HCT116 (cell line): ENCODE results near the gene FGD3. TPM values are rescaled to one million over a fixed set of nuclear protein-coding genes. Genes with fewer than 3 reads are reported as not detected.

Experiments used
- ATAC-seq: fragments of 200-7000 bp; cut with Tn5 transposase; 2 replicates; pipeline ENCODE4 v1.9.1; 2020; ENCODE audit warnings: mild to moderate bottlenecking, moderate library complexity
- BruUV-seq: library from RNA; stranded (reverse); fragments of 400-500 nt; replicated peaks from 2 replicates; lab custom pipeline; 2021; lab: Mats Ljungman, UMichigan
- CTCF ChIA-PET: fragments of 300-600 bp; sonication (Branson Sonifier 250); formaldehyde crosslinking; loops from one replicate; lab custom pipeline; 2021; ENCODE audit warnings: antibody characterized with exemption; lab: Charles Lee
- POLR2A ChIA-PET: fragments of 300-600, 350-600 bp; sonication (Branson Sonifier 250); formaldehyde crosslinking; loops from one replicate; lab custom pipeline; 2021; ENCODE audit warnings: antibody characterized with exemption; lab: Charles Lee
- RAD21 ChIA-PET, 2 experiments: fragments of 300-600 bp; sonication (Branson Sonifier 250); formaldehyde crosslinking; loops; one replicate each; lab custom pipeline; 2023; ENCODE audit warnings: low total read pairs in 2 of 2; ENCODE audit not compliant: uncharacterized antibody in 2 of 2, unreplicated experiment in 2 of 2, low non-redundant PET in 1 of 2; lab: Charles Lee
- DNase-seq: peaks from one replicate; pipeline ENCODE4 v3.0.0-alpha.2; 2010; ENCODE audit warnings: low read depth, low spot score
- H2AFZ ChIP-seq: fragments of 200-600 bp; shearing (Covaris generic), sonication (generic); 2 replicates; pipeline ENCODE4 v1.6.1; 2017; ENCODE audit warnings: low read depth, mixed run types, mixed read lengths, antibody characterized with exemption, low read length; ENCODE audit not compliant: poor library complexity, severe bottlenecking
- H3K27ac ChIP-seq: 2 replicates; pipeline ENCODE4 v1.5.1; 2012; ENCODE audit warnings: low read depth, low read length
- H3K27me3 ChIP-seq: fragments of 200-600 bp; sonication (generic); 2 replicates; pipeline ENCODE4 v1.6.1; 2016; ENCODE audit warnings: mixed run types, low read length, mixed read lengths; ENCODE audit not compliant: insufficient read depth
- H3K36me3 ChIP-seq, 2 experiments: fragments of 200-500 bp in 1 of 2; fragments of 200-600 bp in 1 of 2; sonication (Bioruptor generic) in 1 of 2; sonication (generic) in 1 of 2; 2 replicates each; pipeline versions ENCODE4 v1.5.1 to v1.6.1; 2014 to 2016; ENCODE audit warnings: low read length in 2 of 2, inconsistent platforms in 1 of 2, mixed read lengths in 1 of 2, mixed run types in 1 of 2; ENCODE audit not compliant: insufficient read depth in 2 of 2, control insufficient read depth in 1 of 2
- H3K4me1 ChIP-seq, 2 experiments: fragments of 200-600 bp in 1 of 2; sonication (generic) in 1 of 2; 2 replicates each; pipeline versions ENCODE4 v1.5.1 to v1.6.1; 2012 to 2017; ENCODE audit warnings: low read length in 2 of 2, inconsistent platforms in 1 of 2, mild to moderate bottlenecking in 1 of 2, mixed read lengths in 1 of 2, mixed run types in 1 of 2, moderate library complexity in 1 of 2; ENCODE audit not compliant: insufficient read depth in 2 of 2, control insufficient read depth in 1 of 2
- H3K4me2 ChIP-seq: fragments of 200-600 bp; sonication (generic); 2 replicates; pipeline ENCODE4 v1.6.1; 2017; ENCODE audit warnings: mixed run types, low read length, mixed read lengths
- H3K4me3 ChIP-seq, 2 experiments: fragments of 200-600 bp in 1 of 2; sonication (generic) in 1 of 2; replicated peaks in 1 of 2; 2 replicates each; pipeline ENCODE4 v1.5.1; 2011 to 2016; ENCODE audit warnings: low read length in 2 of 2, control low read depth in 1 of 2, low read depth in 1 of 2, mild to moderate bottlenecking in 1 of 2, mixed read lengths in 1 of 2, mixed run types in 1 of 2
- H3K79me2 ChIP-seq: fragments of 200-600 bp; sonication (generic); 2 replicates; pipeline ENCODE4 v1.6.1; 2017; ENCODE audit warnings: mild to moderate bottlenecking, mixed run types, low read length, moderate library complexity, mixed read lengths; ENCODE audit not compliant: insufficient read depth
- H3K9ac ChIP-seq: fragments of 200-600 bp; sonication (generic); 2 replicates; pipeline ENCODE4 v1.6.1; 2016; ENCODE audit warnings: low read length, mixed read lengths
- H3K9me2 ChIP-seq: fragments of 200-600 bp; sonication (generic), shearing (Covaris generic); 2 replicates; pipeline ENCODE4 v1.6.1; 2017; ENCODE audit warnings: mixed run types, mild to moderate bottlenecking, moderate library complexity; ENCODE audit not compliant: insufficient read depth
- H3K9me3 ChIP-seq, 2 experiments: fragments of 200-500 bp in 1 of 2; fragments of 200-600 bp in 1 of 2; sonication (Bioruptor generic) in 1 of 2; sonication (generic) in 1 of 2; 2 replicates each; pipeline ENCODE4 v1.6.1; 2014 to 2017; ENCODE audit warnings: low read length in 2 of 2, mixed read lengths in 2 of 2, inconsistent platforms in 1 of 2, low read depth in 1 of 2, mild to moderate bottlenecking in 1 of 2, mixed run types in 1 of 2, moderate library complexity in 1 of 2; ENCODE audit not compliant: control insufficient read depth in 1 of 2, insufficient read depth in 1 of 2
- H4K20me1 ChIP-seq: fragments of 200-600 bp; sonication (generic), shearing (Covaris generic); 2 replicates; pipeline ENCODE4 v1.6.1; 2017; ENCODE audit warnings: mixed run types, mild to moderate bottlenecking, moderate library complexity; ENCODE audit not compliant: insufficient read depth
- CEBPB ChIP-seq: IDR thresholded peaks from 2 replicates; pipeline ENCODE4 v1.6.1; 2012; ENCODE audit warnings: low read depth
- ELF1 ChIP-seq: IDR thresholded peaks from 2 replicates; pipeline ENCODE4 v1.6.1; 2012; ENCODE audit warnings: low read depth, borderline replicate concordance
- EZH2 ChIP-seq: fragments of 200-600 bp; sonication (generic); IDR thresholded peaks from 2 replicates; pipeline ENCODE4 v1.6.1; 2017; ENCODE audit warnings: antibody characterized with exemption, mixed run types
- EZH2phosphoT487 ChIP-seq: fragments of 200-600 bp; IDR thresholded peaks from 2 replicates; pipeline ENCODE4 v1.6.1; 2018; ENCODE audit warnings: antibody characterized with exemption, borderline replicate concordance
- FOSL1 ChIP-seq: IDR thresholded peaks from 2 replicates; pipeline ENCODE4 v1.6.1; 2012; ENCODE audit warnings: low read depth
- JUND ChIP-seq: IDR thresholded peaks from 2 replicates; pipeline ENCODE4 v1.6.1; 2012
- POLR2A ChIP-seq: IDR thresholded peaks from 2 replicates; pipeline ENCODE4 v1.7.0; 2011; ENCODE audit warnings: borderline replicate concordance; ENCODE audit not compliant: insufficient read depth, insufficient read length; ENCODE audit errors: extremely low read depth
- RAD21 ChIP-seq: IDR thresholded peaks from 2 replicates; pipeline ENCODE4 v1.6.1; 2012; ENCODE audit warnings: low read depth, mild to moderate bottlenecking
- SP1 ChIP-seq: IDR thresholded peaks from 2 replicates; pipeline ENCODE4 v1.6.1; 2012; ENCODE audit warnings: low read depth
- TCF7L2 ChIP-seq: IDR thresholded peaks from 2 replicates; pipeline ENCODE4 v1.7.0; 2011; ENCODE audit warnings: borderline replicate concordance, inconsistent platforms; ENCODE audit not compliant: insufficient read depth, insufficient read length; ENCODE audit errors: extremely low read depth
- YY1 ChIP-seq: IDR thresholded peaks from 2 replicates; pipeline ENCODE4 v1.6.1; 2011; ENCODE audit warnings: low read length, low read depth, moderate library complexity, mild to moderate bottlenecking; ENCODE audit not compliant: insufficient replicate concordance; ENCODE audit errors: extremely low read depth
- intact Hi-C: fragments of 100-400 bp; cut with micrococcal nuclease; formaldehyde crosslinking; loops from 2 replicates; pipeline ENCODE4 v1.10.0; 2022
- total RNA-seq: library from RNA; stranded (reverse); gene quantifications from one replicate; pipeline ENCODE4 v1.2.1, GENCODE V29; 2021; ENCODE audit not compliant: unreplicated experiment
- TF ChIP-seq, protein P1 (sequence below): IDR thresholded peaks from 2 replicates; pipeline ENCODE4 v1.6.1; 2011; ENCODE audit warnings: mild to moderate bottlenecking, low read length, moderate library complexity; ENCODE audit not compliant: insufficient replicate concordance; ENCODE audit errors: extremely low read depth
- TF ChIP-seq, protein P2 (sequence below): IDR thresholded peaks from 2 replicates; pipeline ENCODE4 v1.6.1; 2012
- TF ChIP-seq, protein P3 (sequence below), 3 experiments: fragments of 200-600 bp in 1 of 3; sonication (generic) in 1 of 3; IDR thresholded peaks in 2 of 3; conservative IDR thresholded peaks in 1 of 3; 2 replicates each; pipeline ENCODE4 v1.5.1; 2012 to 2017; ENCODE audit warnings: low read depth in 2 of 3, low read length in 2 of 3, antibody characterized with exemption in 1 of 3, borderline replicate concordance in 1 of 3, control low read depth in 1 of 3, mild to moderate bottlenecking in 1 of 3, mixed read lengths in 1 of 3, mixed run types in 1 of 3, moderate library complexity in 1 of 3; ENCODE audit not compliant: insufficient read depth in 1 of 3
- TF ChIP-seq, protein P4 (sequence below): IDR thresholded peaks from 2 replicates; pipeline ENCODE4 v1.6.1; 2012

The FGD3 gene
- total RNA-seq, 1 experiment from 2014 or later, result 3.3 TPM

DNA sequence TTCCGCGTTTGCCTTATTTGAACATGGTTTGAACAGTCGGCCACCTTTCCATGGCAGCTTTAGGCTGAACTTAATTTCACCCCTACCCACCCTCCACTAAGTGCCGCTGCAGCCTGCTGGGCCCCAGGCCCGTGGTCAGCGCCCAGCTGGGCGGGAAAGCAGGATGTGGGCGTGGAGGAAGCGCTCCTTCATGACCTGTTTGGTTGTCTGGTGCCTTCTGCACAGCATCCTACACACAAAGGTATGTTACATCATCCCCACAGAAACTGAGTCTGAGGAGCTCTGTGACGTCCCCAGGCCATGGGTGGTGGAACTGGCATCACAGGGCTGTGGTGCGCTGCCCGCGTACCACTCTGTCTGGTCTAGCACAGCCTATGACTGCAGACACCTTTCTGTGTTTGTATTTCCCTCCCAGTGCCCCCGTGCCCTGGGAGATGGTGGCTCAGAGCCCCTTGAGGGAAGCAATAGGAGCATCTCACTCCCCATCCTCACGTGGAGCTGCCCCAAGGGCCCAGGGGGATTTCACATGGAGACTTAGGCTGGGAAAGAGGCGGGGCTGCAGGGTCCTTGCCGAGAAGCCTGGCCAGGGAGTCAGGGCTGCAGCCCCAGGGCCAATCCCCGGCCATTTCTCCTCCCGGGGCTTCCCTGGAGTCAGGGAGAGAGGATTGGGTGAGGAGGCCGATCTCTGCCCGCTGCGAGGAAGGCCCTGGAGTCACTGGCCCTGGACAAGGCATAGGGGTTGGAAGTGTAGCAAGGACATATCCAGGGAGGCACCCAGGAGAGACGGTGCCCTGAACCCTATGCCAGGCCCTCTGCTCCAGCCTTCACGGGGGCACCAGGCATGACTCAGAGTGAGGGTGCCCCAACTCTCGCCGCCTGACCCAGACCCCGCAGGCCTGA lies 73.7 kb downstream of the FGD3 start (continued):
- no peak for TF ChIP-seq JUND
- no peak for TF ChIP-seq TCF7L2
- TF ChIP-seq ELF1, result no peak
- TF ChIP-seq, protein P1, sequence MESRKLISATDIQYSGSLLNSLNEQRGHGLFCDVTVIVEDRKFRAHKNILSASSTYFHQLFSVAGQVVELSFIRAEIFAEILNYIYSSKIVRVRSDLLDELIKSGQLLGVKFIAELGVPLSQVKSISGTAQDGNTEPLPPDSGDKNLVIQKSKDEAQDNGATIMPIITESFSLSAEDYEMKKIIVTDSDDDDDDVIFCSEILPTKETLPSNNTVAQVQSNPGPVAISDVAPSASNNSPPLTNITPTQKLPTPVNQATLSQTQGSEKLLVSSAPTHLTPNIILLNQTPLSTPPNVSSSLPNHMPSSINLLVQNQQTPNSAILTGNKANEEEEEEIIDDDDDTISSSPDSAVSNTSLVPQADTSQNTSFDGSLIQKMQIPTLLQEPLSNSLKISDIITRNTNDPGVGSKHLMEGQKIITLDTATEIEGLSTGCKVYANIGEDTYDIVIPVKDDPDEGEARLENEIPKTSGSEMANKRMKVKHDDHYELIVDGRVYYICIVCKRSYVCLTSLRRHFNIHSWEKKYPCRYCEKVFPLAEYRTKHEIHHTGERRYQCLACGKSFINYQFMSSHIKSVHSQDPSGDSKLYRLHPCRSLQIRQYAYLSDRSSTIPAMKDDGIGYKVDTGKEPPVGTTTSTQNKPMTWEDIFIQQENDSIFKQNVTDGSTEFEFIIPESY, result no peak
- no peak for TF ChIP-seq EZH2phosphoT487

DNA sequence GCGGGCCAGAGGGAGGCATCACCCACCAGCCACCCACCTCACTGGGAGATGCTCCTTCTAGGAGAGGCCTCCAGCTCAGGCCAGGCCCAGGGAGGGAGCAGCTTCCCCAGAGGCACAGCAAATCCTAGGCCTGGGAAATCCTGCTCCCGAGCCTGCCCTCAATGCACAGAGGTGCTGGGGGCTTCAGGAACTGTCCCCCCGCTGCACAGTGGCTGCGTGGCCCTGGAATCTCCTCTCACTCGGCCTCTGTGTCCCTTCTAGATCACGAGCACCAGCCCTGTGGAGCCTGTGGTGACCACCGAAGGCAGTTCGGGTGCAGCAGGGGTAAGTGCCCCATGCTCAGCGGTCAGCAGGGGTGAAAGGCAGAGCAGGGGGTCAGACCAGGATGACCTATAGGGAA lies 74.7 kb downstream of the FGD3 start:
- H3K27ac ChIP-seq, result no peak overlapping the region
- H2AFZ ChIP-seq, result no peak overlapping the region
- no peaks in the 10 kb centered on the region for H3K9me2 ChIP-seq
- no peaks in the 10 kb centered on the region for H3K36me3 ChIP-seq
- no peaks in the 10 kb centered on the region for H3K27me3 ChIP-seq
- no peak for TF ChIP-seq EZH2
- TF ChIP-seq TCF7L2, result no peak
- TF ChIP-seq EZH2phosphoT487, result no peak
- TF ChIP-seq SP1, result no peak
- no peak for TF ChIP-seq ELF1
- TF ChIP-seq FOSL1, result no peak
- no peak for TF ChIP-seq RAD21
- no peak for TF ChIP-seq CEBPB
- TF ChIP-seq, protein P2, sequence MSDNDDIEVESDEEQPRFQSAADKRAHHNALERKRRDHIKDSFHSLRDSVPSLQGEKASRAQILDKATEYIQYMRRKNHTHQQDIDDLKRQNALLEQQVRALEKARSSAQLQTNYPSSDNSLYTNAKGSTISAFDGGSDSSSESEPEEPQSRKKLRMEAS, result no peak
- TF ChIP-seq JUND, result no peak
- TF ChIP-seq, protein P3, sequence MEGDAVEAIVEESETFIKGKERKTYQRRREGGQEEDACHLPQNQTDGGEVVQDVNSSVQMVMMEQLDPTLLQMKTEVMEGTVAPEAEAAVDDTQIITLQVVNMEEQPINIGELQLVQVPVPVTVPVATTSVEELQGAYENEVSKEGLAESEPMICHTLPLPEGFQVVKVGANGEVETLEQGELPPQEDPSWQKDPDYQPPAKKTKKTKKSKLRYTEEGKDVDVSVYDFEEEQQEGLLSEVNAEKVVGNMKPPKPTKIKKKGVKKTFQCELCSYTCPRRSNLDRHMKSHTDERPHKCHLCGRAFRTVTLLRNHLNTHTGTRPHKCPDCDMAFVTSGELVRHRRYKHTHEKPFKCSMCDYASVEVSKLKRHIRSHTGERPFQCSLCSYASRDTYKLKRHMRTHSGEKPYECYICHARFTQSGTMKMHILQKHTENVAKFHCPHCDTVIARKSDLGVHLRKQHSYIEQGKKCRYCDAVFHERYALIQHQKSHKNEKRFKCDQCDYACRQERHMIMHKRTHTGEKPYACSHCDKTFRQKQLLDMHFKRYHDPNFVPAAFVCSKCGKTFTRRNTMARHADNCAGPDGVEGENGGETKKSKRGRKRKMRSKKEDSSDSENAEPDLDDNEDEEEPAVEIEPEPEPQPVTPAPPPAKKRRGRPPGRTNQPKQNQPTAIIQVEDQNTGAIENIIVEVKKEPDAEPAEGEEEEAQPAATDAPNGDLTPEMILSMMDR (IDR thresholded peaks at IDR 0.05 in 2 of 3, conservative IDR thresholded peaks at IDR 0.05 in 1 of 3; ENCODE audit: borderline replicate concordance in 1 of 3, insufficient read depth in 1 of 3, low read depth in 2 of 3, low read length in 2 of 3), result no peak
- TF ChIP-seq POLR2A, result no peak
- no peak for TF ChIP-seq YY1
- TF ChIP-seq, protein P4, sequence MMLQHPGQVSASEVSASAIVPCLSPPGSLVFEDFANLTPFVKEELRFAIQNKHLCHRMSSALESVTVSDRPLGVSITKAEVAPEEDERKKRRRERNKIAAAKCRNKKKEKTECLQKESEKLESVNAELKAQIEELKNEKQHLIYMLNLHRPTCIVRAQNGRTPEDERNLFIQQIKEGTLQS, result no peak
- no TSS peak for BruUV-seq
- no peak overlapping the region for H3K9ac ChIP-seq
- H3K79me2 ChIP-seq, result no peaks in the 10 kb centered on the region
- ChIA-PET POLR2A (no interaction called here), CTCF (no interaction called here), RAD21 (no interaction called here)
- H3K4me1 ChIP-seq, result no peaks in the 10 kb centered on the region
- H3K4me2 ChIP-seq, result no peak overlapping the region
- H4K20me1 ChIP-seq, result no peaks in the 10 kb centered on the region
- H3K4me3 ChIP-seq, result no peak overlapping the region
- no peak for DNase-seq
- ATAC-seq, result no peak
- no peaks in the 10 kb centered on the region for H3K9me3 ChIP-seq
- intact Hi-C loops, result no loop called here
